HepG2 (cell line): Measurements from ENCODE around the gene CRIM1.

Source experiments
- CBX5 ChIP-seq: sonication (generic); formaldehyde crosslinking; IDR thresholded peaks from 2 replicates; pipeline ENCODE4 v1.4.0; 2020; ENCODE audit warnings: missing genetic modification reagents, borderline replicate concordance
- CREB1 ChIP-seq, 2 experiments: fragments of 450-650 bp in 1 of 2; IDR thresholded peaks; 2 replicates each; pipeline ENCODE4 v1.6.1; 2016 to 2017; ENCODE audit warnings: control low read depth in 1 of 2, mild to moderate bottlenecking in 1 of 2, missing compliant biosample characterization in 1 of 2, missing genetic modification characterization in 1 of 2
- CREM ChIP-seq, 2 experiments: sonication (generic) in 1 of 2; formaldehyde crosslinking in 1 of 2; IDR thresholded peaks; 2 replicates each; pipeline versions ENCODE4 v1.4.0 to v1.6.1; 2016 to 2020; ENCODE audit warnings: antibody characterized with exemption in 1 of 2, mild to moderate bottlenecking in 1 of 2, missing genetic modification reagents in 1 of 2
- CTCF ChIP-seq: sonication (generic); formaldehyde crosslinking; IDR thresholded peaks from 2 replicates; pipeline ENCODE4 v1.5.0; 2020; ENCODE audit warnings: mild to moderate bottlenecking, missing genetic modification reagents, moderate library complexity
- EP300 ChIP-seq, 3 experiments: sonication (generic) in 1 of 3; formaldehyde crosslinking in 1 of 3; IDR thresholded peaks; 2 replicates each; pipeline versions ENCODE4 v1.5.1 to v1.6.1; 2011 to 2020; ENCODE audit warnings: low read depth in 2 of 3, low read length in 2 of 3, borderline replicate concordance in 1 of 3, improper control_type of control experiment in 1 of 3, mild to moderate bottlenecking in 1 of 3, missing genetic modification reagents in 1 of 3, moderate library complexity in 1 of 3
- HMGXB4 ChIP-seq, 2 experiments: sonication (generic) in 1 of 2; formaldehyde crosslinking in 1 of 2; IDR thresholded peaks; 2 replicates each; pipeline versions ENCODE4 v1.4.0 to v1.6.1; 2018 to 2020; ENCODE audit warnings: missing genetic modification reagents in 2 of 2, borderline replicate concordance in 1 of 2, low read depth in 1 of 2, mild to moderate bottlenecking in 1 of 2, missing biosample characterization in 1 of 2
- JDP2 ChIP-seq: sonication (generic); formaldehyde crosslinking; IDR thresholded peaks from 2 replicates; pipeline ENCODE4 v1.8.1; 2022; ENCODE audit warnings: missing genetic modification reagents, borderline replicate concordance
- MAX ChIP-seq: IDR thresholded peaks from 2 replicates; pipeline ENCODE4 v1.6.1; 2012; ENCODE audit warnings: inconsistent platforms
- ZBTB7A ChIP-seq: sonication (generic); formaldehyde crosslinking; IDR thresholded peaks from 2 replicates; pipeline ENCODE4 v1.8.0; 2022; ENCODE audit warnings: mild to moderate bottlenecking, missing genetic modification reagents
- TF ChIP-seq, protein P1 (sequence below): sonication (generic); formaldehyde crosslinking; IDR thresholded peaks from 2 replicates; pipeline ENCODE4 v1.4.0; 2020; ENCODE audit warnings: missing genetic modification reagents

DNA sequence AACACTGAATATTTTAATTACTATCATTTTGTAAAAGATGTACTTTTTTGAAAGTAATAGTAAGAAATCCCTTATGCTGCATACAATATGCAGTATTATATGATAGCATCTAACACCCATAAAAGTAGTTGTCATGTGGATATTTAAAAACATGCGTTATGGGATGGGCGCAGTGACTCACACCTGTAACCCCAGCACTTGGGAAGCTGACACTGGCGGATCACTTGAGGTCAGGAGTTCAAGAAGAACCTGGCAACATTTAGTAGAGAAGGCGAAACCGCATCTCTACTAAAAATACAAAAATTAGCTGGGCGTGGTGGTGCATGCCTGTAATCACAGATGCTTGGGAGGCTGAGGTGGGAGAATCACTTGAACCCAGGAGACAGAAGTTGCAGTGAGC, 153.5 kb downstream of the CRIM1 start:
- TF ChIP-seq CREM (IDR thresholded peaks at IDR 0.05) (no peak), CREM (CRISPR knock-in tag; IDR thresholded peaks at IDR 0.05) (no peak), CTCF (CRISPR knock-in tag) (no peak), HMGXB4 (CRISPR knock-in tag; IDR thresholded peaks at IDR 0.05; ENCODE audit: borderline replicate concordance in 1 of 2, low read depth in 1 of 2) (no peak), CREB1 (IDR thresholded peaks at IDR 0.05) (no peak), CREB1 (CRISPR knock-in tag; IDR thresholded peaks at IDR 0.05) (no peak), JDP2 (CRISPR knock-in tag) (no peak), CBX5 (CRISPR knock-in tag) (no peak), MAX (no peak), ZBTB7A (CRISPR knock-in tag) (no peak), EP300 (IDR thresholded peaks at IDR 0.05; ENCODE audit: low read depth in 2 of 2, low read length in 2 of 2) (no peak), EP300 (CRISPR knock-in tag; IDR thresholded peaks at IDR 0.05; ENCODE audit: borderline replicate concordance) (no peak)
- TF ChIP-seq, protein P1, sequence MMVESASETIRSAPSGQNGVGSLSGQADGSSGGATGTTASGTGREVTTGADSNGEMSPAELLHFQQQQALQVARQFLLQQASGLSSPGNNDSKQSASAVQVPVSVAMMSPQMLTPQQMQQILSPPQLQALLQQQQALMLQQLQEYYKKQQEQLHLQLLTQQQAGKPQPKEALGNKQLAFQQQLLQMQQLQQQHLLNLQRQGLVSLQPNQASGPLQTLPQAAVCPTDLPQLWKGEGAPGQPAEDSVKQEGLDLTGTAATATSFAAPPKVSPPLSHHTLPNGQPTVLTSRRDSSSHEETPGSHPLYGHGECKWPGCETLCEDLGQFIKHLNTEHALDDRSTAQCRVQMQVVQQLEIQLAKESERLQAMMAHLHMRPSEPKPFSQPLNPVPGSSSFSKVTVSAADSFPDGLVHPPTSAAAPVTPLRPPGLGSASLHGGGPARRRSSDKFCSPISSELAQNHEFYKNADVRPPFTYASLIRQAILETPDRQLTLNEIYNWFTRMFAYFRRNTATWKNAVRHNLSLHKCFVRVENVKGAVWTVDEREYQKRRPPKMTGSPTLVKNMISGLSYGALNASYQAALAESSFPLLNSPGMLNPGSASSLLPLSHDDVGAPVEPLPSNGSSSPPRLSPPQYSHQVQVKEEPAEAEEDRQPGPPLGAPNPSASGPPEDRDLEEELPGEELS (CRISPR knock-in tag): no peak
